H9 (cell line): ENCODE data around the gene FGF6. TPM values are rescaled to one million over a fixed set of nuclear protein-coding genes. Genes with fewer than 3 reads are reported as not detected.

Experiments used
- DNase-seq: peaks from one replicate; pipeline ENCODE4 v3.0.0-alpha.2; 2017
- H2AFZ ChIP-seq: one replicate; pipeline ENCODE4 v1.6.1; 2013; ENCODE audit warnings: mild to moderate bottlenecking, low read length, control low read depth, moderate library complexity
- H2AK5ac ChIP-seq: 2 replicates; pipeline ENCODE4 v1.6.1; 2013; ENCODE audit warnings: low read length, control low read depth, mixed read lengths; ENCODE audit not compliant: insufficient read length
- H2BK120ac ChIP-seq: one replicate; pipeline ENCODE4 v1.6.1; 2013; ENCODE audit warnings: low read depth, mild to moderate bottlenecking, low read length, control low read depth, inconsistent platforms; ENCODE audit not compliant: poor library complexity, severe bottlenecking
- H2BK12ac ChIP-seq: 2 replicates; pipeline ENCODE4 v1.6.1; 2013; ENCODE audit warnings: low read length, control low read depth, mixed read lengths, low read depth; ENCODE audit not compliant: insufficient read length
- H2BK15ac ChIP-seq: 2 replicates; pipeline ENCODE4 v1.6.1; 2013; ENCODE audit warnings: low read depth, low read length, control low read depth
- H2BK20ac ChIP-seq: one replicate; pipeline ENCODE4 v1.6.1; 2013; ENCODE audit warnings: low read depth, mild to moderate bottlenecking, low read length, control low read depth, inconsistent platforms; ENCODE audit not compliant: poor library complexity, severe bottlenecking
- H2BK5ac ChIP-seq: 2 replicates; pipeline ENCODE4 v1.6.1; 2013; ENCODE audit warnings: low read length, control low read depth, mixed read lengths; ENCODE audit not compliant: insufficient read length
- H3K14ac ChIP-seq: 2 replicates; pipeline ENCODE4 v1.6.1; 2013; ENCODE audit warnings: low read length, control low read depth; ENCODE audit not compliant: insufficient read depth
- H3K18ac ChIP-seq: 2 replicates; pipeline ENCODE4 v1.6.1; 2013; ENCODE audit warnings: low read depth, mild to moderate bottlenecking, mixed read lengths, low read length, control low read depth; ENCODE audit not compliant: insufficient read length
- H3K23ac ChIP-seq: 2 replicates; pipeline ENCODE4 v1.6.1; 2013; ENCODE audit warnings: low read length, control low read depth, mixed read lengths, low read depth; ENCODE audit not compliant: insufficient read length
- H3K23me2 ChIP-seq: 2 replicates; pipeline ENCODE4 v1.6.1; 2013; ENCODE audit warnings: low read depth, mild to moderate bottlenecking, mixed read lengths, low read length, control low read depth; ENCODE audit not compliant: insufficient read length, poor library complexity, severe bottlenecking
- H3K27ac ChIP-seq: 2 replicates; pipeline ENCODE4 v1.5.1; 2013; ENCODE audit warnings: low read length, control low read depth, mixed read lengths, low read depth; ENCODE audit not compliant: insufficient read length
- H3K27me3 ChIP-seq: 2 replicates; pipeline ENCODE4 v1.6.1; 2013; ENCODE audit warnings: low read length, control low read depth, inconsistent platforms; ENCODE audit not compliant: insufficient read depth
- H3K4ac ChIP-seq: 2 replicates; pipeline ENCODE4 v1.6.1; 2013; ENCODE audit warnings: low read depth, mild to moderate bottlenecking, control low read depth, inconsistent platforms, low read length, moderate library complexity
- H3K4me1 ChIP-seq: 2 replicates; pipeline ENCODE4 v1.6.1; 2013; ENCODE audit warnings: low read length, control low read depth, inconsistent platforms; ENCODE audit not compliant: insufficient read depth
- H3K4me2 ChIP-seq: 2 replicates; pipeline ENCODE4 v1.6.1; 2013; ENCODE audit warnings: low read length, control low read depth, mixed read lengths; ENCODE audit not compliant: insufficient read length, insufficient read depth
- H3K56ac ChIP-seq: 2 replicates; pipeline ENCODE4 v1.6.1; 2013; ENCODE audit warnings: low read depth, mild to moderate bottlenecking, mixed read lengths, low read length, control low read depth; ENCODE audit not compliant: insufficient read length
- H3K79me1 ChIP-seq: 2 replicates; pipeline ENCODE4 v1.6.1; 2013; ENCODE audit warnings: low read depth, mild to moderate bottlenecking, moderate library complexity, low read length, control low read depth, inconsistent platforms; ENCODE audit not compliant: insufficient read depth, poor library complexity, severe bottlenecking
- H3K79me2 ChIP-seq: 2 replicates; pipeline ENCODE4 v1.6.1; 2013; ENCODE audit warnings: low read length, control low read depth, inconsistent platforms; ENCODE audit not compliant: insufficient read depth
- H3K9ac ChIP-seq: 2 replicates; pipeline ENCODE4 v1.6.1; 2013; ENCODE audit warnings: low read length, control low read depth, mixed read lengths; ENCODE audit not compliant: insufficient read length; ENCODE audit errors: extremely low read depth
- H3K9me3 ChIP-seq: one replicate; pipeline ENCODE4 v1.6.1; 2013; ENCODE audit warnings: low read depth, low read length, inconsistent platforms; ENCODE audit not compliant: control insufficient read depth
- H3T11ph ChIP-seq: one replicate; pipeline ENCODE4 v1.6.1; 2013; ENCODE audit warnings: mild to moderate bottlenecking, low read length, control low read depth, inconsistent platforms
- H4K20me1 ChIP-seq: one replicate; pipeline ENCODE4 v1.6.1; 2013; ENCODE audit not compliant: control insufficient read depth, insufficient read length, insufficient read depth
- H4K5ac ChIP-seq: 2 replicates; pipeline ENCODE4 v1.6.1; 2013; ENCODE audit warnings: low read depth, mild to moderate bottlenecking, mixed read lengths, low read length, control low read depth; ENCODE audit not compliant: insufficient read length
- H4K8ac ChIP-seq: replicated peaks from 2 replicates; pipeline ENCODE4 v1.6.1; 2013; ENCODE audit warnings: low read length, control low read depth, mixed read lengths, low read depth; ENCODE audit not compliant: insufficient read length
- H4K91ac ChIP-seq: 2 replicates; pipeline ENCODE4 v1.6.1; 2013; ENCODE audit warnings: low read depth, mild to moderate bottlenecking, moderate library complexity, mixed read lengths, low read length, control low read depth; ENCODE audit not compliant: insufficient read length
- H3K27ac Mint-ChIP-seq, 3 experiments: 2 replicates in 2 of 3; 3 replicates in 1 of 3; pipeline ENCODE4 v1.8.0; 2020 to 2021; ENCODE audit warnings: mixed read lengths in 3 of 3, mild to moderate bottlenecking in 1 of 3, moderate library complexity in 1 of 3
- H3K27me3 Mint-ChIP-seq: 2 replicates; pipeline ENCODE4 v1.8.0; 2021; ENCODE audit warnings: low read depth, mild to moderate bottlenecking, moderate library complexity, mixed read lengths
- H3K36me3 Mint-ChIP-seq, 3 experiments: 2 replicates in 2 of 3; 3 replicates in 1 of 3; pipeline ENCODE4 v1.8.0; 2020 to 2021; ENCODE audit warnings: low read depth in 3 of 3, mixed read lengths in 3 of 3; ENCODE audit not compliant: insufficient read depth in 1 of 3
- H3K4me1 Mint-ChIP-seq, 2 experiments: 2 replicates each; pipeline ENCODE4 v1.8.0; 2020; ENCODE audit warnings: mixed read lengths in 2 of 2
- H3K4me3 Mint-ChIP-seq, 2 experiments: 2 replicates in 1 of 2; 3 replicates in 1 of 2; pipeline ENCODE4 v1.8.0; 2020 to 2021; ENCODE audit warnings: mild to moderate bottlenecking in 2 of 2, mixed read lengths in 2 of 2, moderate library complexity in 1 of 2
- H3K9me3 Mint-ChIP-seq, 2 experiments: 2 replicates in 1 of 2; 3 replicates in 1 of 2; pipeline ENCODE4 v1.8.0; 2020; ENCODE audit warnings: mild to moderate bottlenecking in 2 of 2, mixed read lengths in 2 of 2, moderate library complexity in 1 of 2
- CTCF ChIP-seq: fragments of 200-600 bp; sonication (generic); conservative IDR thresholded peaks from 3 replicates; pipeline ENCODE4 v1.8.0; 2021; ENCODE audit warnings: antibody characterized with exemption, mild to moderate bottlenecking
- WGBS: extraction: QIAGEN DNeasy Blood & Tissue Kit; methylation state at CpG from one replicate; pipeline ENCODE4 v1.1.7; 2013; ENCODE audit warnings: missing lambda C conversion rate, low lambda C conversion rate, mixed read lengths; ENCODE audit not compliant: insufficient read length; ENCODE audit errors: extremely low coverage; 5-methylcytosine and 5-hydroxymethylcytosine counted together
- total RNA-seq: library from RNA; stranded (reverse); gene quantifications from 2 replicates; pipeline ENCODE4 v1.2.1, GENCODE V29; 2021

Gene FGF6
- total RNA-seq, 1 experiment from 2014 or later = not detected

- H3K4me2 ChIP-seq = no peak overlapping the region
Measured at GRCh38 chr12:4417455-4417854, 28.2 kb downstream of the FGF6 start.

More at GRCh38 chr12:4417455-4417854, 28.2 kb downstream of the FGF6 start:
- no peak overlapping the region for H2BK20ac ChIP-seq
- H3K36me3 Mint-ChIP-seq = no peaks in the 10 kb centered on the region
- H3K9me3 ChIP-seq = no peaks in the 10 kb centered on the region
- H3K79me1 ChIP-seq = no peaks in the 10 kb centered on the region
- no peak for DNase-seq
- no peak overlapping the region for H3K14ac ChIP-seq
- no peaks in the 10 kb centered on the region for H3K79me2 ChIP-seq
- H3K4me1 ChIP-seq = no peaks in the 10 kb centered on the region
- no peaks in the 10 kb centered on the region for H3K27me3 ChIP-seq
- H3T11ph ChIP-seq = no peak overlapping the region
- H3K23ac ChIP-seq = no peak overlapping the region
- H3K56ac ChIP-seq = no peak overlapping the region
- no peak overlapping the region for H2AK5ac ChIP-seq
- no peak overlapping the region for H3K4ac ChIP-seq
- H3K9ac ChIP-seq = no peak overlapping the region
- no CpG with 5 or more reads among the region's 6 CpGs for WGBS
- no peak overlapping the region for H2BK12ac ChIP-seq
- peaks cover 5 to 11% of the 10 kb centered on the region in 2 experiments for H3K4me1 Mint-ChIP-seq
- H3K27ac ChIP-seq = no peak overlapping the region
- no peaks in the 10 kb centered on the region for H3K23me2 ChIP-seq
- peaks cover 2% of the 10 kb centered on the region for H4K20me1 ChIP-seq
- H4K8ac ChIP-seq = no peak overlapping the region
- H3K9me3 Mint-ChIP-seq = no peaks in the 10 kb centered on the region
- H4K5ac ChIP-seq = no peak overlapping the region
- no peak overlapping the region for H3K18ac ChIP-seq
- H3K27ac Mint-ChIP-seq = no peak overlapping the region
- H2BK15ac ChIP-seq = no peak overlapping the region
- H2BK120ac ChIP-seq = no peak overlapping the region
- no peak overlapping the region for H3K4me3 Mint-ChIP-seq
- H2BK5ac ChIP-seq = no peak overlapping the region
- H2AFZ ChIP-seq = no peak overlapping the region
- TF ChIP-seq CTCF = no peak
- H3K27me3 Mint-ChIP-seq = peaks cover 7% of the 10 kb centered on the region
- no peak overlapping the region for H4K91ac ChIP-seq
